Activated CD8-positive, alpha-beta memory T cell treated with anti-CD3 and anti-CD28 coated beads, Interleukin-2, amount 50 U/mL, for 24 hours (primary cell): ENCODE results near the gene ITPRID2.
"Not testable (repeated sequence)": the region's sequence is repeated elsewhere in the genome, so short reads cannot be mapped to it uniquely, and the experiment has no call there.

Experiments used
- DNase-seq: peaks from one replicate; pipeline ENCODE4 v3.0.0-alpha.2; 2020; ENCODE audit errors: extremely low read depth

Gene ITPRID2

DNA sequence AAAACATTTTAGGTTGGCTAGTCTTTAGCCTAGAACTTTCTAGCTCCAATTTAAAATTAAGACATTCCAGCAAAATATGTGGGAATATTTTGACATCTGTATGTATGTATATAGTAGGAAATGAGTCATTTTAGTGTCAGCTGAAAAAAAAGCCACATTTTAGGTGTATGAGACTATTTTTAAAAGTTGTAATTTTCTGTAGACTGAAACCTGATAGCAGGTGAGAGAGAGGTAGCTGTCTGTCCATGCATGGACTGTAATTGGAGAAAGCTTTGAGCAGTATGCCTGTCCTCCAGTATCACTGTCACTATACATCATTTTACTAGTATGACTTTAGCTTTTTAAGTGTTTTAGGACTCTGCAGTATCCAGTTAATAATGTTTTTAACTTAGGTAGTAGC, 68.0 kb downstream of the ITPRID2 start:
- DNase-seq: no peak

DNA sequence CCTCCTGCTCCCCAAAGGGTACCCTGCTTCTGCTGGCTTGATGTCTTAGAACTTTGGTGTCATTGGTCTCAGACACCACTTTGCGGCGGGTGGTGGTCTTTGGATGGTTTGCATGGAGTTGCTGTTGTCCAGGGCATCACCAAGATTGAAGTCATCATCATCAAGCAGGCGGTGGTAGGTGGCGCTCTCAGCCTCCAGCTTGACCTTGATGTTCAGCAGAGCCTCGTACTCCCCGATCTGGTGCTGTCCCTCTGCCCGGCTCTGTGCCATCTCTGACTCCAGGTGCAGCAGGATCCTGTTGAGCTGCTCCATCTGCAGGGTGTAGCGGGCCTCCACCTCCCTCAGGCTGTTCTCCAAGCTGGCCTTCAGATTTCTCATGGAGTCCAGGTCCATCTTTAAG, 69.6 kb downstream of the ITPRID2 start:
- DNase-seq: not testable (repeated sequence)

DNA sequence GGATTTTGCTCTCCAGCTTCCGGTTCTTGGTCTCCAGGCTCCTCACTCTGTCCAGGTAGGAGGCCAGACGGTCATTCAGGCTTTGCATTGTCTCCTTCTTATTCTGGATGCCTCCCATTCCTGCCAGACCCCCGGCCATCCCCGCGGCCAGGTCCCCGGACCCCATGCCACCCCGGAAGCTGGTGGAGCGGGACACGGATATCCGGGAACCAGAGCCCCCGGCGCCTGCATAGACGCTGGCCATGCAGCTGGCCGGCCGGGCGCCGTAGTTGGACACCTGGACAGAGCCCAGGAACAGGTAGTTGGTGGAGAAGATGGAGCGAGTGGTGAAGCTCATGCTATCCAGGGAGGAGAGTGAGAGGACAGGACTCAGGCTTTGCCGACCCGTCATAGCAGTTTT, 70.6 kb downstream of the ITPRID2 start:
- no peak for DNase-seq

DNA sequence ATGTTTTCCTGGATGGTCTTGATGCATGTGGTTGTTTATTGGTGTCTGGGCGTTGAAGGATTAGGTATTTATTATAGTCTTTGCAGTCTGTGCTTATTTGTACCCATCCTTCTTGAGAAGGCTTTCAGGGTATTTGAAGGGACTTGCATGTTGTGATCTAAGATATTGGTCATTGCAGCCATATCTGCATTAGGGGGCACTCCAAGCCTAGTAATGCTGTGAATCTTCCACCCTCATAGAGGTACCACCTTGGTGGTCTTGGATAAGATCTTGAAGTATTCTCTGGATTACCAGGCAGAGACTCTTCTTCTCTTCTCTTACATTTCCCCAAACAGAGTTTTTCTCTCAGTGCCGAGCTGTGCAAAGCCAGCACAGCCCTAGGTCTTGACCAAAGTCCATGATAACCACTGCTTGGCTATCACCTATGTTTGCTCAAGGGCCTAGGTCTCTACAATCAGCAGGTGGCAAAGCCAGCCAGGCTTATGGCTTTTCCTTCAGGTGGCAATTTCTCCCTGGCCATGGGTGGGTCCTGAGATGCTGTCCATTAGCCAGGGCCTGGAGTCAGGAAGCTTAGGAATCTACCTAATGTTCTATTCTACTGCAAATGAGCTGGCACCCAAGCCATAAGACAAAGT, 78.7 kb downstream of the ITPRID2 start:
- no peak for DNase-seq

DNA sequence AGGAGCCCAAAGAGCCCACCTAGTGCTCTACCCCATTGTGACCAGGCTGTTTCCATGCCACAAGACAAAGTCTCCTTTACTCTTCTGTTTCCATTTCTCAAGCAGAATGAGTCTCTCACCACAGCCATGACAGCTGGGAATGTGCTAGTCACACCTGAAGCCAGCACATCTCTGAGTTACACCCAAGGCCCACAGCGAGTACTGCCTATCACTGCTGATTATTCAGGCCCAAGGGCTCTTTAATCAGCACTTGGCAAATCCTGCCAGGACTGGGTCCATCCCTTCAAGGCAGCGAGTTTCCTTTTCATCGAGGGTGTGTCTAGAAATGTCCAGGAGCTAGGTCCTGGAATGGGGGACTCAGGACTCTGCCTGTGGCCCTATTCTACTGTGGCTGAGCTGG, 79.5 kb downstream of the ITPRID2 start:
- DNase-seq: no peak

DNA sequence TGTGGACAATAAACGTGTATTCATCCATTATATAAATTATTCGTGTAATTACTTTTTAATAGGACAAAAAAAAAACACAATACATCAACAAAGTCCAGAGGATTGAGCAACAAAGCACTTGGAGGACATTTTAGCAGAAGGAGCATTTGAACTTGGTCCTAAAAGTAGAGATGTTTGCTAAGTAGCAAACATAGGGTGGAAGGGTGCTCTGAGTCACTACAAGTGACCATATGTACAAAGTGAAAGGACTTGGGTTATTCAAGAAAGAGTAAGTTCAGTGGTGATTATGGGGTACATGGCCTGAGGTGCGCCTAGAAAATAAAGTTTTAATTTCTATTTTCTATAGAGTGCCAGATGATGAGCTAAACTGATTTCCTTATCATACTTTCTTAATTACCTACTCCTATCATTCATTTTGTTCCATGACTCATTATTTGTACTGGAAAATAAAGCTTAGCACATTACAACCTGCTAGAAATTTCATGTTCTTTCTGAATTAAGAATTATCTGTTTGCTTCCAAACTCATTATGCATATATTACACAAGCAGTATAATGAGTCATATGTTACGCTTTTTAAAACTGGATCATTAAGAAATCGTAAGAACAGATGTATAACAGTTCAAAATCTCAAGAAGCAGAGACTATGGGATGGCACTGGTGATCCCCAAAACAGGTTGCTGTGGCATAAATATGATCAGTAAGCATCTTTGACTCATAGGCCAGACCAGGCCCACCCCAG, 81.1 kb downstream of the ITPRID2 start:
- DNase-seq: no peak

DNA sequence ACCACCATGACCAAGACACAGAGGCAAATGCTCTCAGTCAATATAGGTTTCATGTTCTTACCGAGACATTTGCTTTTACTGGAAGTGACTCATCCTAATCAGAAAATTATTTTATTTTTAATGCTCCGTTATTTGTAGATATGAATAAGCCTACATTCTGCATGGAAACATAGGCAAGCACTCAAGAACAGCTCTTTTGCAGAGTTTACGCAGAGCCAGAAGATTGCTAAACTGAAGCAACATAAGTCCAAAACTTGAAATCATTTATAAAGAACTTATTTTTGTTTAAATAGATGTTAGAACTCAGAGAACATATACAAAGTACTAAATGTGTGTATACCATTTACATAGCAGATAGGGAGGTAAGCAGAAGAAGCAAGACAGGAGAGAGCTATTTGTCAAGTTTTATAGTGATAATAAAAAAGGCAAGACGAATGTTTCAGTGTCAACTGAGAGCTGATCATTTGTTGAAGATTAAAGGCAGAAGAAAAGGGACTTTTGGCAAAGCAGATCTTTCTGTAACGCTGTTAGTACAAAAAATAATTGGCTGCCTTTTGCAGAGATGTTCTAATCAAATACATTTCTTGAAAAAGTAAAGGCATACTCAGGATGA, 81.7 kb downstream of the ITPRID2 start:
- no peak for DNase-seq

DNA sequence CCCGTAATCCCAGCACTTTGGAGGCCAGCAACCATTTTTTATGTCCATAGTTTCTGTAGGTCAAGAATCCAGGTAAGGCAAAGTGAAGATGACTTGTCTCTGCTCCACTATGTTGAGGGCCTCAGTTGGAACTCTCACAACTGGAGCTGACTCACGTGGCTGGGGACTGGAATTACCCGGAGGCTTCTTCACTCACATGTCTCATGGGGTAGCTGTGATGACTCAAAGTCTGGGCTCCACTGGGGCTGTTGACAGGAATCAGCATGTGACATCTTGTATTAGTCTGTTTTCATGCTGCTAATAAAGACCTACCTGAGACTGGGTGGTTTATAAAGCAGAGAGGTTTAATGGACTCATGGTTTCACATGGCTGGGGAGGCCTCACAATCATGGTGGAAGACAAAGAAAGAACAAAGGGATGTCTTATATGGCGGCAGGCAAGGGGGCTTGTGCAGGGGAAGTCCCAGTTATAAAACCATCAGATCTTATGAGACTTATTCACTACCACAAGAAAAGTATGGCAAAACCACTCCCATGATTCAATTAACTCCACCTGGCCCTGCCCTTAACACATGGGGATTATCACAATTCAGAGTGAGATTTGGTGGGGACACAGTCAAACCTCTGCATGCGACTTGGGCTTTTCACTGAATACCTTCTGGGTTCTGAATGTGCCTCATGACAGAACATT, 86.3 kb downstream of the ITPRID2 start:
- DNase-seq: no peak

DNA sequence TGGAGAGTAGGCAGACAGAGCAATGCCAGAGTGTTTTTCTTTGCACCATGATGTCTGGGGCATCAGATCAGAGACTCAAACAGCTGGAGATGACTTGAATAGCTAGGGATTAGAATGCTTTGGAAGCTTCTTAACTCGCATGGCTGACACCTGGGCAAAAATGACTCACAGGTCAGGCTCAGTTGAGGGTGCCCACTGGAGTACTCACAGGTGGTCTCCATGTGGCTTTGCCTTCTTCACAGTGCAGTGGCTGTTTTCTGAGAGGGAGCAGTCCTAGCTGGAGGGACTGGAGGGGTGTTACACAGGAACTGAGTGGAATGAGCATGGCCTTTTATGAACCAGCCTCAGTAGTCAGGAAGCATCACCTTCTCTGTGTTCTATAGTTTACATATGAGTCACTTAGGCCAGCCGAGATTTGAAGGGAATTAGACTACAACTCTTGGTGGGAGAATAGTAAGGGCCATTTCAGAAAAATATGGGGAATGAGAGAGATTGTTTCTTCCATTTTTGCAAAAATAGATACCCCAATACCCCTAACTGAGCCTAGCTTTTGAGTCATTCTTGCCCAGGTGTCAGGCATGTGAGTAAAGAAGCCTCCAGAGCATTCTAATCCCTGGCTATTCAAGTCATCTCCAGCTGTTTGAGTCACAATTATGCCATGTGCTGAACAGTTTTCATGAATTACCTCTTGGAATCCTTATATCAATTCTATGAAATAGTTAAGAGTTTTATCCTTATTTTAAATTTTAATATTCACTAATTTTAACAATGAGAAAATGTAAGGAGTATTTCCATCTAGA, 87.0 kb downstream of the ITPRID2 start:
- no peak for DNase-seq
